Measurements from ENCODE around the gene CDC37. TPM values are rescaled to one million over a fixed set of nuclear protein-coding genes. Genes with fewer than 3 reads are reported as not detected.

Gene CDC37
- total RNA-seq, 4 donors from 2014 or later = 133 to 189 (median 163) TPM

- Histone ChIP-seq H3K36me3 (peaks cover 0 to 5% of the 10 kb centered on the region in 2 donors), H3K4me3 (no peak overlapping the region), H3K27me3 (no peaks in the 10 kb centered on the region), H3K4me1 (peaks cover 12 to 18% of the 10 kb centered on the region in 2 donors), H3K27ac (no peak overlapping the region), H3K9me3 (no peaks in the 10 kb centered on the region)
- DNase-seq = no peak
- ATAC-seq = no peak
- intact Hi-C loops (cut with DNase I; ENCODE audit: low total_unique reads) = no loop called here
- in situ Hi-C loops (cut with MboI; ENCODE audit: low sequenced_read_pairs in 4 of 4) = no loop called here
- TF ChIP-seq CTCF (IDR thresholded peaks at IDR 0.05 in 4 of 5, conservative IDR thresholded peaks at IDR 0.05 in 1 of 5) (no peak), POLR2A (IDR thresholded peaks at IDR 0.05) (no peak)
Observed at GRCh38 chr19:10442698-10443097, 39.4 kb upstream of the CDC37 start.

GRCh38 chr19:10439588-10439987 is 36.2 kb upstream of the CDC37 start:
- ATAC-seq (peak; percentile 50 to 73), DNase-seq (peak in 1 of 2 donors; percentile 51)
- intact Hi-C loops (cut with DNase I; ENCODE audit: low total_unique reads) (no loop called here), in situ Hi-C loops (cut with MboI; ENCODE audit: low sequenced_read_pairs in 4 of 4) (no loop called here)
- Histone ChIP-seq H3K4me1 (peaks cover 12 to 20% of the 10 kb centered on the region in 2 donors), H3K9me3 (no peaks in the 10 kb centered on the region), H3K27me3 (no peaks in the 10 kb centered on the region), H3K4me3 (no peak overlapping the region), H3K36me3 (no peaks in the 10 kb centered on the region), H3K27ac (peak overlapping the region in 3 of 4 donors; percentile 39 to 96 (median 67))
- TF ChIP-seq CTCF (IDR thresholded peaks at IDR 0.05 in 4 of 5, conservative IDR thresholded peaks at IDR 0.05 in 1 of 5) (no peak), POLR2A (IDR thresholded peaks at IDR 0.05) (no peak)

GRCh38 chr19:10433131-10433536 is 29.8 kb upstream of the CDC37 start:
- intact Hi-C loops (cut with DNase I; ENCODE audit: low total_unique reads) = loop anchor here (2.0 kb wide), 1 partner anchor 46 kb away; no protein-coding TSS in a partner anchor
- H3K36me3 ChIP-seq = no peaks in the 10 kb centered on the region
- ATAC-seq = peak; percentile 53 to 65
- peak overlapping the region in 3 of 4 donors; percentile 40 to 68 (median 65) for H3K4me3 ChIP-seq
- no peak for TF ChIP-seq POLR2A (IDR thresholded peaks at IDR 0.05)
- TF ChIP-seq CTCF (IDR thresholded peaks at IDR 0.05 in 4 of 5, conservative IDR thresholded peaks at IDR 0.05 in 1 of 5) = no peak
- H3K27me3 ChIP-seq = no peaks in the 10 kb centered on the region
- in situ Hi-C loops (cut with MboI; ENCODE audit: low sequenced_read_pairs in 4 of 4) = no loop called here
- H3K9me3 ChIP-seq = no peaks in the 10 kb centered on the region
- peak; percentile 73 to 79 for DNase-seq
- peaks cover 27 to 38% of the 10 kb centered on the region in 2 donors for H3K4me1 ChIP-seq
- peak overlapping the region; percentile 93 to 96 (median 94) for H3K27ac ChIP-seq

GRCh38 chr19:10432736-10433130 is 29.4 kb upstream of the CDC37 start:
- Histone ChIP-seq H3K4me1 (peaks cover 27 to 38% of the 10 kb centered on the region in 2 donors), H3K4me3 (peak overlapping the region; percentile 65 to 96 (median 67)), H3K36me3 (no peaks in the 10 kb centered on the region), H3K27me3 (no peaks in the 10 kb centered on the region), H3K27ac (peak overlapping the region; percentile 93 to 96 (median 94)), H3K9me3 (no peaks in the 10 kb centered on the region)
- no peak for TF ChIP-seq CTCF (IDR thresholded peaks at IDR 0.05 in 4 of 5, conservative IDR thresholded peaks at IDR 0.05 in 1 of 5)
- no peak for TF ChIP-seq POLR2A (IDR thresholded peaks at IDR 0.05)
- intact Hi-C loops (cut with DNase I; ENCODE audit: low total_unique reads) (loop anchor here (2.0 kb wide), 1 partner anchor 46 kb away; no protein-coding TSS in a partner anchor), in situ Hi-C loops (cut with MboI; ENCODE audit: low sequenced_read_pairs in 4 of 4) (no loop called here)
- ATAC-seq (peak; percentile 77 to 78), DNase-seq (peak; percentile 72 to 95)
